Measurements from ENCODE around the gene HES3.

The HES3 gene

DNA sequence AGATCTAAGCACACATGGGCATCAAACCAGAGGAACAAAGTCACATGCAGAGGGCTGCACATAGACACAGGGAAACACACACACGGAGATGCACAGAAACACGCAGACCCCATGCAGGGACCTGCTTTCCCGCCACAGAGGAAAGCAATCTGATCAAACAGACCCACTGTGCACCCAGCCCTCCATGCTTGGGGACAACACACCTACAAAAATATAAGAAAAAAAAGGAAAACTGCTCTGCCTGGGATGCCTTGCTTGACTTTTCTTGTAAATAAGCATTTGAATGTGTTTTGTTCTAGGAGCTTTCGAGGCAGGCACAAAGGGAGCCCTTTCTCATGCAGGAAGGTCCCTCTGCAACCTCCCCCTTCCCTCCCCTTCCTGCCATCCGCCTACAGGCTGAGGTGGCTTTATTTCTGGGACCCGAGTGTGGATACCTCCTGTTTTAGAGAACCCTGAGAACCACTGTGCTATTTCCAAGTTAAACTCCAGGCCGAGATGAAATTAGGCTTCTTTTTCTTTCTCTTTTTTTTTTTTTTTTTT lies 4.7 kb upstream of the HES3 start:
- Histone ChIP-seq H4K20me1 (ENCODE audit: insufficient read depth, low read length) (no peaks in the 10 kb centered on the region), H3K79me2 (ENCODE audit: insufficient read depth, low read length) (peaks cover 11% of the 10 kb centered on the region; the same call in 1 of the 2 replicates), H3K4me1 (ENCODE audit: insufficient read depth, low read length, severe bottlenecking) (peaks cover 11% of the 10 kb centered on the region), H3K9me2 (ENCODE audit: low read depth, low read length) (no peaks in the 10 kb centered on the region), H3K4me2 (ENCODE audit: low read length) (no peak overlapping the region), H3F3A (ENCODE audit: insufficient read depth, low read length) (no peaks in the 10 kb centered on the region), H3K4me3 (ENCODE audit: low read depth, low read length, poor library complexity, severe bottlenecking) (no peak overlapping the region), H3K27ac (ENCODE audit: low read depth, low read length, poor library complexity, severe bottlenecking) (no peak overlapping the region), H3K36me3 (ENCODE audit: insufficient read depth, low read length) (peaks cover under 1% of the 10 kb centered on the region; the same call in 1 of the 2 replicates), H3K9me3 (ENCODE audit: low read length) (no peaks in the 10 kb centered on the region), H2AFZ (ENCODE audit: low read length) (no peak overlapping the region), H3K9ac (ENCODE audit: low read length) (no peak overlapping the region), H3K27me3 (ENCODE audit: insufficient read depth, low read length) (peaks cover 14% of the 10 kb centered on the region; the same call in 1 of the 2 replicates)
- TF ChIP-seq, protein P1, sequence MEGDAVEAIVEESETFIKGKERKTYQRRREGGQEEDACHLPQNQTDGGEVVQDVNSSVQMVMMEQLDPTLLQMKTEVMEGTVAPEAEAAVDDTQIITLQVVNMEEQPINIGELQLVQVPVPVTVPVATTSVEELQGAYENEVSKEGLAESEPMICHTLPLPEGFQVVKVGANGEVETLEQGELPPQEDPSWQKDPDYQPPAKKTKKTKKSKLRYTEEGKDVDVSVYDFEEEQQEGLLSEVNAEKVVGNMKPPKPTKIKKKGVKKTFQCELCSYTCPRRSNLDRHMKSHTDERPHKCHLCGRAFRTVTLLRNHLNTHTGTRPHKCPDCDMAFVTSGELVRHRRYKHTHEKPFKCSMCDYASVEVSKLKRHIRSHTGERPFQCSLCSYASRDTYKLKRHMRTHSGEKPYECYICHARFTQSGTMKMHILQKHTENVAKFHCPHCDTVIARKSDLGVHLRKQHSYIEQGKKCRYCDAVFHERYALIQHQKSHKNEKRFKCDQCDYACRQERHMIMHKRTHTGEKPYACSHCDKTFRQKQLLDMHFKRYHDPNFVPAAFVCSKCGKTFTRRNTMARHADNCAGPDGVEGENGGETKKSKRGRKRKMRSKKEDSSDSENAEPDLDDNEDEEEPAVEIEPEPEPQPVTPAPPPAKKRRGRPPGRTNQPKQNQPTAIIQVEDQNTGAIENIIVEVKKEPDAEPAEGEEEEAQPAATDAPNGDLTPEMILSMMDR (IDR thresholded peaks at IDR 0.05; ENCODE audit: low read length): no peak
- no peak for TF ChIP-seq EZH2 (IDR thresholded peaks at IDR 0.05; ENCODE audit: borderline replicate concordance, low read length)

DNA sequence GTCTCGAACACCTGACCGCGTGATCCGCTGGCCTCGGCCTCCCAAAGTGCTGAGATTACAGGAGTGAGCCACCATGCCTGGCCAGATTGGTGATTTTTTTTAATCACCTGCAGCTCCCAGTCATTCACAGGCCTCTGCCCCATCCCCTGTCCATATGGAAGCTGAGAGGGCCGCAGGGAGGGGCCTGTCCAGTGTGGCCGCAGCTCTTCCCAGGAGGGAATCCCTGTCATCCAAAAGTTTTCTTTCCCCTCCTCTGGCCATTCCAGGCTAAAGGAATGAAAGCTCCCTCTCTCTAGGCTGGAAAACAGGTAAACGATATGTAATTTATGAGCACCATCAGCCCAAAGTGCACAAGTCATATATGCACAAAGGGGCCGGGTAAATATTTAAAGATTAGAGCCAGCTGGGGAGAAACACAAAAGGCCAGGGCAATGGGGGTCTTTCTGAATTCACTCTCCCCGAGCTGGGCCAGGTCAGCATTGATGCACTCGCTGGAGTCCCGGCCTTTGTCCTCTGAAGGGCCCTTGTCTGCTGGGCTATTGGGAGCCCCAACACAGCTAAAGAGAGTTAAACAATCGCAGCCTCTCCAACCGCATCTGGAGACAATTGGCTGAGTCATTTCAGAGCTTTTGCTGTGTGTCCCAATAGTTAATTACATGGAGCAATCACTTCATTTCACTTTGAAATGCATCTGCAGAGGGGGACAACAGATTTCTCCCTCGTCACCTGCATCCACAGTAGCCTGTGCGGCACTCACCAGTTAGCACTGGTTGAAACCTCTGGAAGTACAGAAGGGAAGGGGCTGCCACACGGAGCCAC lies 3.8 kb upstream of the HES3 start:
- Histone ChIP-seq H3K27me3 (ENCODE audit: insufficient read depth, low read length) (peaks cover 14% of the 10 kb centered on the region; the same call in 1 of the 2 replicates), H3K4me2 (ENCODE audit: low read length) (no peak overlapping the region), H3K79me2 (ENCODE audit: insufficient read depth, low read length) (peaks cover 3% of the 10 kb centered on the region; the same call in 1 of the 2 replicates), H3K4me3 (ENCODE audit: low read depth, low read length, poor library complexity, severe bottlenecking) (no peak overlapping the region), H3F3A (ENCODE audit: insufficient read depth, low read length) (no peaks in the 10 kb centered on the region), H3K4me1 (ENCODE audit: insufficient read depth, low read length, severe bottlenecking) (peaks cover 6% of the 10 kb centered on the region), H3K9ac (ENCODE audit: low read length) (no peak overlapping the region), H3K36me3 (ENCODE audit: insufficient read depth, low read length) (no peaks in the 10 kb centered on the region), H4K20me1 (ENCODE audit: insufficient read depth, low read length) (no peaks in the 10 kb centered on the region), H2AFZ (ENCODE audit: low read length) (no peak overlapping the region), H3K27ac (ENCODE audit: low read depth, low read length, poor library complexity, severe bottlenecking) (no peak overlapping the region), H3K9me2 (ENCODE audit: low read depth, low read length) (no peaks in the 10 kb centered on the region), H3K9me3 (ENCODE audit: low read length) (no peaks in the 10 kb centered on the region)
- no peak for TF ChIP-seq EZH2 (IDR thresholded peaks at IDR 0.05; ENCODE audit: borderline replicate concordance, low read length)
- TF ChIP-seq, protein P1 (IDR thresholded peaks at IDR 0.05; ENCODE audit: low read length): no peak

DNA sequence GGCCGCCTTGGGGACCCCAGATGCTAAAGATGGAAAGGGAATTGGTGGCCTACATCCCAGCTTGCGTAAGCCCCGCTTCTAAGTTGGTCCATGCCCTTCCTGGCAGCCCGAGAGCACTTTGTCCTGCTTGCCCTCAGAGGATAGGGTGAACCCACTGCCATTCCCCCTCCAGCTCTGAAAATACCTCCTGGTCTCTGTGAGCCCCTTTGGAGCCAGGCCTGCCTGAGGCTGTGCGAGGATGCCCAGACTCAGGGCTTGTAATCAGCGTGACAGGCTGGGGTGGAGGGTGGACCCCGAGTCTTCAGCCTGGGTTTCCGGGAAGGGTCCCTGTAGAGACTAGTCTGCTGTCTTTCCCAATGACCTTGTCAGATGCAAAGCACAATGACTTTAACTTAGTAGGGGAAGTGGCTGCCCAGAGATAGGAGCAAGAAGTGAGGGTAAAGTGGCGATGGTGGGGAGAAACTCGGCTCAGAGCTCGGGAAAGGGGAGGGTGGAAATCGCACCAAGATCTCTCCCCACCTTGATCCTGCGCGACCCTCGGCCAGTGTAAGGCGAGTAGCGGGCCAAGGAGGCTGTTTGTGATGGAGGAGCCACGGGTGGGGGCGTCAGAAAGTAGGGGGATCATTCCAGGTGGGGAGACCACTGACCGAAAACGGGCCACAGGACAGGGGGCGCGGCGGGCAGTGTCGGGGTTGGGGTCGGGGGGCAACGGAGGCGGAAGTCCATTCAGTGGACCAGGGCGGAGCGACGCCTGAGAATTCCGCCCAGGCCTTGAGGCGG lies 2.7 kb upstream of the HES3 start:
- H3K9ac ChIP-seq (ENCODE audit: low read length): no peak overlapping the region
- peaks cover 13% of the 10 kb centered on the region for H3K4me1 ChIP-seq (ENCODE audit: insufficient read depth, low read length, severe bottlenecking)
- H4K20me1 ChIP-seq (ENCODE audit: insufficient read depth, low read length): no peaks in the 10 kb centered on the region
- no peaks in the 10 kb centered on the region for H3K9me3 ChIP-seq (ENCODE audit: low read length)
- no peak overlapping the region for H3K4me2 ChIP-seq (ENCODE audit: low read length)
- H3K36me3 ChIP-seq (ENCODE audit: insufficient read depth, low read length): no peaks in the 10 kb centered on the region
- no peak overlapping the region for H2AFZ ChIP-seq (ENCODE audit: low read length)
- no peaks in the 10 kb centered on the region for H3K79me2 ChIP-seq (ENCODE audit: insufficient read depth, low read length)
- H3K27me3 ChIP-seq (ENCODE audit: insufficient read depth, low read length): peaks cover 14% of the 10 kb centered on the region; the same call in 1 of the 2 replicates
- H3K27ac ChIP-seq (ENCODE audit: low read depth, low read length, poor library complexity, severe bottlenecking): no peak overlapping the region
- H3F3A ChIP-seq (ENCODE audit: insufficient read depth, low read length): no peaks in the 10 kb centered on the region
- no peak overlapping the region for H3K4me3 ChIP-seq (ENCODE audit: low read depth, low read length, poor library complexity, severe bottlenecking)
- H3K9me2 ChIP-seq (ENCODE audit: low read depth, low read length): no peaks in the 10 kb centered on the region
- no peak for TF ChIP-seq EZH2 (IDR thresholded peaks at IDR 0.05; ENCODE audit: borderline replicate concordance, low read length)
- TF ChIP-seq, protein P1 (IDR thresholded peaks at IDR 0.05; ENCODE audit: low read length): no peak
